IMR-90 (cell line): ENCODE measurements around the gene PCBP1. TPM values are rescaled to one million over a fixed set of nuclear protein-coding genes. Genes with fewer than 3 reads are reported as not detected.

Experiments used
- ATAC-seq: fragments of 200-7000 bp; cut with Tn5 transposase; 2 replicates; pipeline ENCODE4 v1.9.1; 2020; ENCODE audit warnings: low read depth, mild to moderate bottlenecking, moderate library complexity
- BruUV-seq: library from RNA; stranded (reverse); fragments of 400-500 nt; replicated peaks from 2 replicates; lab custom pipeline; 2021; lab: Mats Ljungman, UMichigan
- CTCF ChIA-PET: fragments of 300-600 bp; formaldehyde crosslinking; extraction: SDS; loops from one replicate; lab custom pipeline; 2021; ENCODE audit warnings: antibody characterized with exemption; lab: Yijun Ruan, JAX
- POLR2A ChIA-PET: fragments of 300-600 bp; sonication (Branson Sonifier 250); formaldehyde crosslinking; loops from one replicate; lab custom pipeline; 2022; ENCODE audit warnings: antibody characterized with exemption; ENCODE audit not compliant: unreplicated experiment; lab: Charles Lee
- DNase-seq: peaks from one replicate; pipeline ENCODE4 v3.0.0; 2013
- H2AFZ ChIP-seq: replicated peaks from 2 replicates; pipeline ENCODE3; 2013; ENCODE audit warnings: low read length, mild to moderate bottlenecking; ENCODE audit not compliant: poor library complexity
- H2AK5ac ChIP-seq: 2 replicates; pipeline ENCODE4 v1.6.1; 2013; ENCODE audit warnings: low read depth, low read length, inconsistent platforms
- H2AK9ac ChIP-seq: replicated peaks from 2 replicates; pipeline ENCODE3; 2013; ENCODE audit warnings: mild to moderate bottlenecking, low read depth, low read length, moderate library complexity; ENCODE audit not compliant: poor library complexity
- H2BK120ac ChIP-seq: 2 replicates; pipeline ENCODE4 v1.6.1; 2013; ENCODE audit warnings: low read depth, low read length, inconsistent platforms
- H2BK15ac ChIP-seq: 3 replicates; pipeline ENCODE4 v1.6.1; 2013; ENCODE audit warnings: low read depth, low read length, inconsistent platforms
- H2BK20ac ChIP-seq: 2 replicates; pipeline ENCODE4 v1.6.1; 2013; ENCODE audit warnings: low read depth, mild to moderate bottlenecking, inconsistent platforms, low read length, moderate library complexity
- H2BK5ac ChIP-seq: 2 replicates; pipeline ENCODE4 v1.6.1; 2013; ENCODE audit warnings: mild to moderate bottlenecking, low read depth, low read length, inconsistent platforms; ENCODE audit not compliant: poor library complexity, severe bottlenecking
- H3K14ac ChIP-seq: replicated peaks from 2 replicates; pipeline ENCODE4 v1.6.1; 2013; ENCODE audit warnings: low read depth, low read length, inconsistent platforms
- H3K18ac ChIP-seq: 2 replicates; pipeline ENCODE4 v1.6.1; 2013; ENCODE audit warnings: low read depth, low read length, control low read depth
- H3K23ac ChIP-seq: 2 replicates; pipeline ENCODE4 v1.6.1; 2013; ENCODE audit warnings: low read depth, low read length, inconsistent platforms
- H3K27ac ChIP-seq: 2 replicates; pipeline ENCODE4 v1.5.1; 2013; ENCODE audit warnings: mild to moderate bottlenecking, control low read depth, low read length; ENCODE audit not compliant: insufficient read depth
- H3K27me3 ChIP-seq: 2 replicates; pipeline ENCODE4 v1.6.1; 2013; ENCODE audit warnings: low read length; ENCODE audit not compliant: control insufficient read depth, insufficient read depth
- H3K36me3 ChIP-seq: 2 replicates; pipeline ENCODE4 v1.6.1; 2013; ENCODE audit warnings: low read length, mixed read lengths; ENCODE audit not compliant: control insufficient read depth, insufficient read depth
- H3K4ac ChIP-seq: 2 replicates; pipeline ENCODE4 v1.6.1; 2013; ENCODE audit warnings: low read depth, low read length, inconsistent platforms
- H3K4me1 ChIP-seq: 2 replicates; pipeline ENCODE4 v1.6.1; 2013; ENCODE audit warnings: low read length, mixed read lengths; ENCODE audit not compliant: control insufficient read depth, insufficient read depth
- H3K4me2 ChIP-seq: 2 replicates; pipeline ENCODE4 v1.6.1; 2013; ENCODE audit warnings: low read depth, mild to moderate bottlenecking, control low read depth, low read length, moderate library complexity
- H3K4me3 ChIP-seq: 2 replicates; pipeline ENCODE4 v1.5.1; 2013; ENCODE audit warnings: low read depth, mild to moderate bottlenecking, control low read depth, low read length, moderate library complexity; ENCODE audit not compliant: insufficient read depth
- H3K56ac ChIP-seq: 2 replicates; pipeline ENCODE4 v1.6.1; 2013; ENCODE audit warnings: low read length, inconsistent platforms; ENCODE audit not compliant: insufficient read depth; ENCODE audit errors: extremely low read depth
- H3K79me1 ChIP-seq, 2 experiments: 2 replicates each; pipeline ENCODE4 v1.6.1; 2013; ENCODE audit warnings: low read length in 2 of 2, inconsistent platforms in 1 of 2, low read depth in 1 of 2
- H3K9ac ChIP-seq: 2 replicates; pipeline ENCODE4 v1.6.1; 2013; ENCODE audit warnings: low read depth, low read length, control low read depth
- H3K9me1 ChIP-seq: 2 replicates; pipeline ENCODE4 v1.6.1; 2013; ENCODE audit warnings: low read length, inconsistent platforms; ENCODE audit not compliant: insufficient read depth
- H3K9me3 ChIP-seq: 2 replicates; pipeline ENCODE4 v1.6.1; 2013; ENCODE audit warnings: low read length; ENCODE audit not compliant: control insufficient read depth, insufficient read depth
- H4K20me1 ChIP-seq: 2 replicates; pipeline ENCODE4 v1.6.1; 2013; ENCODE audit warnings: low read length, inconsistent platforms; ENCODE audit not compliant: insufficient read depth
- H4K5ac ChIP-seq: 2 replicates; pipeline ENCODE4 v1.6.1; 2013; ENCODE audit warnings: mild to moderate bottlenecking, low read depth, low read length, control low read depth
- H4K8ac ChIP-seq, 2 experiments: 2 replicates each; pipeline ENCODE4 v1.6.1; 2013; ENCODE audit warnings: low read depth in 2 of 2, low read length in 2 of 2, control low read depth in 1 of 2, inconsistent platforms in 1 of 2
- H4K91ac ChIP-seq: 2 replicates; pipeline ENCODE4 v1.6.1; 2013; ENCODE audit warnings: low read depth, low read length, inconsistent platforms; ENCODE audit not compliant: insufficient read depth
- BHLHE40 ChIP-seq: fragments of 150-350 bp; IDR thresholded peaks from 2 replicates; pipeline ENCODE4 v1.6.1; 2016; ENCODE audit warnings: mild to moderate bottlenecking, low read depth, low read length
- FOS ChIP-seq: fragments of 150-350 bp; IDR thresholded peaks from 2 replicates; pipeline ENCODE4 v1.6.1; 2016; ENCODE audit warnings: low read depth, low read length
- MAFK ChIP-seq: IDR thresholded peaks from 2 replicates; pipeline ENCODE4 v1.6.1; 2012; ENCODE audit warnings: low read depth, low read length, improper control_type of control experiment
- NFE2L2 ChIP-seq: fragments of 150-350 bp; IDR thresholded peaks from 2 replicates; pipeline ENCODE4 v1.6.1; 2016; ENCODE audit warnings: low read depth, mild to moderate bottlenecking, low read length
- RFX5 ChIP-seq: IDR thresholded peaks from 2 replicates; pipeline ENCODE4 v1.8.0; 2012; ENCODE audit warnings: low read depth, mild to moderate bottlenecking, low read length, moderate library complexity
- WGBS, 2 experiments: methylation state at CpG; one replicate each; pipeline versions ENCODE4 v1.1.5 to v1.1.7; 2013; ENCODE audit warnings: missing lambda C conversion rate in 2 of 2; ENCODE audit not compliant: insufficient read length in 1 of 2; ENCODE audit errors: extremely low coverage in 2 of 2; 5-methylcytosine and 5-hydroxymethylcytosine counted together
- dilution Hi-C: fragments of 300-500 bp; cut with HindIII; formaldehyde crosslinking; loops from one replicate; pipeline ENCODE4 v1.14.3; 2018; ENCODE audit warnings: low sequenced_read_pairs; ENCODE audit not compliant: unreplicated experiment
- in situ Hi-C: fragments of 300-500 bp; cut with MboI; formaldehyde crosslinking; loops from 3 replicates; pipeline ENCODE4 v1.14.3; 2019; ENCODE audit warnings: low sequenced_read_pairs, inconsistent platforms, mixed read lengths
- intact Hi-C: fragments of 100-400 bp; cut with micrococcal nuclease; formaldehyde crosslinking; loops from 2 replicates; pipeline ENCODE4 v1.10.0; 2022
- polyA plus RNA-seq, 3 experiments: library from polyadenylated mRNA; depleted of rRNA; stranded (reverse); fragments of >200 nt; gene quantifications; 2 replicates each; pipeline ENCODE4 v1.2.3, GENCODE V29; 2012; ENCODE audit warnings: low replicate concordance in 1 of 3
- total RNA-seq: library from RNA; depleted of rRNA; stranded (reverse); fragments of >200 nt; gene quantifications from 2 replicates; pipeline ENCODE4 v1.2.3, GENCODE V29; 2012
- TF ChIP-seq, protein P1 (sequence below): conservative IDR thresholded peaks from 2 replicates; pipeline ENCODE4 v1.5.1; 2012; ENCODE audit warnings: mild to moderate bottlenecking, low read depth, low read length, improper control_type of control experiment

Gene PCBP1
- total and polyA plus RNA-seq, 2 of the 4 experiments (the other 2 are of a cell fraction): 33.7 to 166 TPM

DNA sequence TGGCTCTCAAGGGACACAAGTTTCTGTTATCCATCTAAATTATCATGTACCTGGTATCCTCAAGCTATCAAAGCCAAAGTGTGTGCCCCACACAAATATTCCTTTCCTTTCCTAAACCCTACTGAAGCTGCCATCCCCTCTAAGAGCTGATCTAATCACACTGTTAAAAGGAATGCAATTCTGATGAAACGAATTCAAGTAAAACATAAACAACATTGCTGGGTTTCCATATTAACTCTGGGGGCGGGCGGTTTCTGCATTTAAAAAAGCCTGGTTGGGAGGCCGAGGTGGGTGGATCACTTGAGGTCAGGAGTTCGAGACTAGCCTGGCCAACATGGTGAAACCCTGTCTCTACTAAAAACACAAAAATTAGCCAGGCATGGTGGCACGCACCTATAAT lies 41.9 kb upstream of the PCBP1 start:
- intact Hi-C loops (no loop called here), dilution Hi-C loops (no loop called here), in situ Hi-C loops (no loop called here)
- ChIA-PET CTCF (interaction anchor here (1.0 kb wide), 1 partner anchor 87 kb away, joined by 3 read pairs; no protein-coding TSS in a partner anchor), POLR2A (no interaction called here)
- Histone ChIP-seq H2BK5ac (no peak overlapping the region), H3K27me3 (no peaks in the 10 kb centered on the region), H3K9me1 (peaks cover 13% of the 10 kb centered on the region), H3K4me1 (peaks cover 2% of the 10 kb centered on the region; the same call in 1 of the 2 replicates), H4K5ac (no peak overlapping the region), H4K91ac (no peak overlapping the region), H3K18ac (no peak overlapping the region), H3K27ac (no peak overlapping the region), H2AK9ac (no peak overlapping the region), H4K20me1 (no peaks in the 10 kb centered on the region), H3K9me3 (no peaks in the 10 kb centered on the region), H3K36me3 (peaks cover 4% of the 10 kb centered on the region), H3K9ac (no peak overlapping the region), H2AK5ac (no peak overlapping the region), H3K4ac (no peak overlapping the region), H3K4me2 (no peak overlapping the region), H2AFZ (no peak overlapping the region), H3K14ac (no peak overlapping the region), H4K8ac (no peak overlapping the region), H3K56ac (no peak overlapping the region), H2BK20ac (no peak overlapping the region), H3K23ac (no peak overlapping the region), H3K4me3 (no peak overlapping the region), H3K79me1 (no peaks in the 10 kb centered on the region), H2BK120ac (no peak overlapping the region), H2BK15ac (no peak overlapping the region)
- peak; percentile 11 for DNase-seq
- BruUV-seq: no TSS peak
- TF ChIP-seq, protein P1, sequence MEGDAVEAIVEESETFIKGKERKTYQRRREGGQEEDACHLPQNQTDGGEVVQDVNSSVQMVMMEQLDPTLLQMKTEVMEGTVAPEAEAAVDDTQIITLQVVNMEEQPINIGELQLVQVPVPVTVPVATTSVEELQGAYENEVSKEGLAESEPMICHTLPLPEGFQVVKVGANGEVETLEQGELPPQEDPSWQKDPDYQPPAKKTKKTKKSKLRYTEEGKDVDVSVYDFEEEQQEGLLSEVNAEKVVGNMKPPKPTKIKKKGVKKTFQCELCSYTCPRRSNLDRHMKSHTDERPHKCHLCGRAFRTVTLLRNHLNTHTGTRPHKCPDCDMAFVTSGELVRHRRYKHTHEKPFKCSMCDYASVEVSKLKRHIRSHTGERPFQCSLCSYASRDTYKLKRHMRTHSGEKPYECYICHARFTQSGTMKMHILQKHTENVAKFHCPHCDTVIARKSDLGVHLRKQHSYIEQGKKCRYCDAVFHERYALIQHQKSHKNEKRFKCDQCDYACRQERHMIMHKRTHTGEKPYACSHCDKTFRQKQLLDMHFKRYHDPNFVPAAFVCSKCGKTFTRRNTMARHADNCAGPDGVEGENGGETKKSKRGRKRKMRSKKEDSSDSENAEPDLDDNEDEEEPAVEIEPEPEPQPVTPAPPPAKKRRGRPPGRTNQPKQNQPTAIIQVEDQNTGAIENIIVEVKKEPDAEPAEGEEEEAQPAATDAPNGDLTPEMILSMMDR: no peak
- TF ChIP-seq MAFK: no peak
- TF ChIP-seq FOS: no peak
- TF ChIP-seq RFX5: no peak
- TF ChIP-seq NFE2L2: no peak
- no peak for TF ChIP-seq BHLHE40
- WGBS, 2 experiments: no CpG with 5 or more reads among the region's 6 CpGs
- peak; percentile 53; the same call in 1 of the 2 replicates for ATAC-seq
